WTC11 (cell line): ENCODE data around the gene KDM3B.

Experiments used
- ESRRA ChIP-seq: sonication (generic); formaldehyde crosslinking; IDR thresholded peaks from 2 replicates; pipeline ENCODE4 v1.8.1; 2022; ENCODE audit warnings: mild to moderate bottlenecking, missing genetic modification reagents, borderline replicate concordance
- FOXK1 ChIP-seq: sonication (generic); formaldehyde crosslinking; IDR thresholded peaks from 2 replicates; pipeline ENCODE4 v1.8.0; 2022; ENCODE audit warnings: mild to moderate bottlenecking, moderate library complexity, missing genetic modification reagents
- ZNF232 ChIP-seq: sonication (generic); formaldehyde crosslinking; IDR thresholded peaks from 2 replicates; pipeline ENCODE4 v1.8.0; 2022; ENCODE audit warnings: mild to moderate bottlenecking, missing genetic modification reagents
- ZNF416 ChIP-seq: fragments of 250-450 bp; sonication (Bioruptor Pico); IDR thresholded peaks from 2 replicates; pipeline ENCODE4 v1.9.0; 2021; ENCODE audit warnings: mild to moderate bottlenecking, inconsistent platforms
- TF ChIP-seq, protein P1 (sequence below): fragments of 200-600 bp; IDR thresholded peaks from 2 replicates; pipeline ENCODE4 v1.8.0; 2022; ENCODE audit warnings: antibody characterized with exemption
- TF ChIP-seq, protein P2 (sequence below): sonication (generic); formaldehyde crosslinking; IDR thresholded peaks from 2 replicates; pipeline ENCODE4 v1.8.1; 2023; ENCODE audit warnings: mild to moderate bottlenecking, moderate library complexity, missing genetic modification reagents

- TF ChIP-seq, protein P1, sequence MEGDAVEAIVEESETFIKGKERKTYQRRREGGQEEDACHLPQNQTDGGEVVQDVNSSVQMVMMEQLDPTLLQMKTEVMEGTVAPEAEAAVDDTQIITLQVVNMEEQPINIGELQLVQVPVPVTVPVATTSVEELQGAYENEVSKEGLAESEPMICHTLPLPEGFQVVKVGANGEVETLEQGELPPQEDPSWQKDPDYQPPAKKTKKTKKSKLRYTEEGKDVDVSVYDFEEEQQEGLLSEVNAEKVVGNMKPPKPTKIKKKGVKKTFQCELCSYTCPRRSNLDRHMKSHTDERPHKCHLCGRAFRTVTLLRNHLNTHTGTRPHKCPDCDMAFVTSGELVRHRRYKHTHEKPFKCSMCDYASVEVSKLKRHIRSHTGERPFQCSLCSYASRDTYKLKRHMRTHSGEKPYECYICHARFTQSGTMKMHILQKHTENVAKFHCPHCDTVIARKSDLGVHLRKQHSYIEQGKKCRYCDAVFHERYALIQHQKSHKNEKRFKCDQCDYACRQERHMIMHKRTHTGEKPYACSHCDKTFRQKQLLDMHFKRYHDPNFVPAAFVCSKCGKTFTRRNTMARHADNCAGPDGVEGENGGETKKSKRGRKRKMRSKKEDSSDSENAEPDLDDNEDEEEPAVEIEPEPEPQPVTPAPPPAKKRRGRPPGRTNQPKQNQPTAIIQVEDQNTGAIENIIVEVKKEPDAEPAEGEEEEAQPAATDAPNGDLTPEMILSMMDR: no peak
- TF ChIP-seq ZNF416 (CRISPR knock-in tag) (no peak), ZNF232 (no peak), FOXK1 (CRISPR knock-in tag) (peak; percentile 91), ESRRA (CRISPR knock-in tag) (no peak)
- TF ChIP-seq, protein P2, sequence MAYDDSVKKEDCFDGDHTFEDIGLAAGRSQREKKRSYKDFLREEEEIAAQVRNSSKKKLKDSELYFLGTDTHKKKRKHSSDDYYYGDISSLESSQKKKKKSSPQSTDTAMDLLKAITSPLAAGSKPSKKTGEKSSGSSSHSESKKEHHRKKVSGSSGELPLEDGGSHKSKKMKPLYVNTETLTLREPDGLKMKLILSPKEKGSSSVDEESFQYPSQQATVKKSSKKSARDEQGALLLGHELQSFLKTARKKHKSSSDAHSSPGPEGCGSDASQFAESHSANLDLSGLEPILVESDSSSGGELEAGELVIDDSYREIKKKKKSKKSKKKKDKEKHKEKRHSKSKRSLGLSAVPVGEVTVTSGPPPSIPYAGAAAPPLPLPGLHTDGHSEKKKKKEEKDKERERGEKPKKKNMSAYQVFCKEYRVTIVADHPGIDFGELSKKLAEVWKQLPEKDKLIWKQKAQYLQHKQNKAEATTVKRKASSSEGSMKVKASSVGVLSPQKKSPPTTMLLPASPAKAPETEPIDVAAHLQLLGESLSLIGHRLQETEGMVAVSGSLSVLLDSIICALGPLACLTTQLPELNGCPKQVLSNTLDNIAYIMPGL (CRISPR knock-in tag): no peak
Observed at GRCh38 chr5:138354926-138355378, 2.5 kb downstream of the KDM3B start.
